ENCODE measurements around the gene PPOX.

DNA sequence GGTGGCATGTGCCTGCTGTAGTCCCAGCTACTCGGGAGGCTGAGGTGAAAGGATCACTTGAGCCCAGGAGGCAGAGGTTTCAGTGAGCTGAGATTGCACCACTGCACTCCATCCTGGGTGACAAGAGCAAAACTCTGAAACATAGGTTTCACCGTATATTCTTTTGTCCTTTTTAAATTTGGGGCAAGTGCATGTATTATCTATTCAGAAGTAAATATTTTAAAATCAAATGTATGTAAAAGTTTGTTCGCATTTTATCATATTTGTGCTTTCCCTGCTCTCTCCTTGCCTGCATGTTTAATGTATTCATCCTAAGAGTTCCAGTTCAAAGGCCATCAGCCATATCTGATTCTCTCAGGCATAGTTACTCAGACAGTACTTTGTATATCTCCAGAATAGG lies 20.4 kb upstream of the PPOX start:
- TF ChIP-seq, protein P1, sequence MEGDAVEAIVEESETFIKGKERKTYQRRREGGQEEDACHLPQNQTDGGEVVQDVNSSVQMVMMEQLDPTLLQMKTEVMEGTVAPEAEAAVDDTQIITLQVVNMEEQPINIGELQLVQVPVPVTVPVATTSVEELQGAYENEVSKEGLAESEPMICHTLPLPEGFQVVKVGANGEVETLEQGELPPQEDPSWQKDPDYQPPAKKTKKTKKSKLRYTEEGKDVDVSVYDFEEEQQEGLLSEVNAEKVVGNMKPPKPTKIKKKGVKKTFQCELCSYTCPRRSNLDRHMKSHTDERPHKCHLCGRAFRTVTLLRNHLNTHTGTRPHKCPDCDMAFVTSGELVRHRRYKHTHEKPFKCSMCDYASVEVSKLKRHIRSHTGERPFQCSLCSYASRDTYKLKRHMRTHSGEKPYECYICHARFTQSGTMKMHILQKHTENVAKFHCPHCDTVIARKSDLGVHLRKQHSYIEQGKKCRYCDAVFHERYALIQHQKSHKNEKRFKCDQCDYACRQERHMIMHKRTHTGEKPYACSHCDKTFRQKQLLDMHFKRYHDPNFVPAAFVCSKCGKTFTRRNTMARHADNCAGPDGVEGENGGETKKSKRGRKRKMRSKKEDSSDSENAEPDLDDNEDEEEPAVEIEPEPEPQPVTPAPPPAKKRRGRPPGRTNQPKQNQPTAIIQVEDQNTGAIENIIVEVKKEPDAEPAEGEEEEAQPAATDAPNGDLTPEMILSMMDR (IDR thresholded peaks at IDR 0.05; ENCODE audit: insufficient read depth, low read length) = no peak
- TF ChIP-seq SPI1 (IDR thresholded peaks at IDR 0.05; ENCODE audit: borderline replicate concordance, low read depth) = no peak
- TF ChIP-seq POLR2AphosphoS5 (IDR thresholded peaks at IDR 0.05; ENCODE audit: low read depth) = no peak
